Astrocyte (in vitro differentiated cells and primary cell): ENCODE measurements around the gene GNB2. TPM values are rescaled to one million over a fixed set of nuclear protein-coding genes. Genes with fewer than 3 reads are reported as not detected.
A peak's percentile ranks its signal among the peaks of the same experiment; 100 is the strongest.

Source experiments
- DNase-seq: peaks from one replicate; pipeline ENCODE4 v3.0.0-alpha.2; 2010; ENCODE audit warnings: low read depth
- FAIRE-seq: peaks from 2 replicates; lab custom pipeline; 2011; peaks lifted over from hg19 to GRCh38; lab: Jason Lieb, UNC
- H2AFZ ChIP-seq: 2 replicates; pipeline ENCODE4 v1.6.0; 2012; ENCODE audit warnings: low read depth, low read length, inconsistent platforms
- H3K27ac ChIP-seq: 2 replicates; pipeline ENCODE4 v1.5.1; 2011; ENCODE audit warnings: low read depth, low read length, inconsistent platforms
- H3K27me3 ChIP-seq: 2 replicates; pipeline ENCODE4 v1.6.0; 2011; ENCODE audit warnings: low read length, inconsistent platforms; ENCODE audit not compliant: insufficient read depth
- H3K36me3 ChIP-seq: 2 replicates; pipeline ENCODE4 v1.5.1; 2011; ENCODE audit warnings: low read length, inconsistent platforms; ENCODE audit not compliant: insufficient read depth
- H3K4me1 ChIP-seq: 2 replicates; pipeline ENCODE4 v1.5.1; 2011; ENCODE audit warnings: low read length, inconsistent platforms; ENCODE audit not compliant: insufficient read depth
- H3K4me2 ChIP-seq: 2 replicates; pipeline ENCODE4 v1.6.0; 2012; ENCODE audit warnings: low read length, inconsistent platforms
- H3K4me3 ChIP-seq: 2 replicates; pipeline ENCODE4 v1.5.1; 2011; ENCODE audit warnings: low read depth, mild to moderate bottlenecking, low read length, inconsistent platforms; ENCODE audit not compliant: insufficient read depth
- H3K79me2 ChIP-seq: 2 replicates; pipeline ENCODE4 v1.6.0; 2012; ENCODE audit warnings: mild to moderate bottlenecking, low read length, inconsistent platforms; ENCODE audit not compliant: insufficient read depth
- H3K9ac ChIP-seq: 2 replicates; pipeline ENCODE4 v1.6.0; 2012; ENCODE audit warnings: mild to moderate bottlenecking, low read length, inconsistent platforms
- H3K9me3 ChIP-seq: 2 replicates; pipeline ENCODE4 v1.5.1; 2012; ENCODE audit warnings: low read depth, mild to moderate bottlenecking, low read length, inconsistent platforms; ENCODE audit not compliant: insufficient read depth
- H4K20me1 ChIP-seq: 2 replicates; pipeline ENCODE4 v1.6.0; 2012; ENCODE audit warnings: low read length, inconsistent platforms; ENCODE audit not compliant: insufficient read depth
- H3K27ac Mint-ChIP-seq: one replicate; pipeline ENCODE4 v1.8.0; 2021; ENCODE audit warnings: mild to moderate bottlenecking, mixed read lengths; ENCODE audit not compliant: unreplicated experiment
- H3K27me3 Mint-ChIP-seq: one replicate; pipeline ENCODE4 v1.8.0; 2021; ENCODE audit warnings: low read depth, mixed read lengths; ENCODE audit not compliant: unreplicated experiment
- H3K36me3 Mint-ChIP-seq: one replicate; pipeline ENCODE4 v1.8.0; 2021; ENCODE audit warnings: low read depth, mixed read lengths; ENCODE audit not compliant: unreplicated experiment
- H3K4me1 Mint-ChIP-seq: one replicate; pipeline ENCODE4 v1.8.0; 2021; ENCODE audit warnings: low read depth, mixed read lengths; ENCODE audit not compliant: unreplicated experiment
- H3K4me3 Mint-ChIP-seq: one replicate; pipeline ENCODE4 v1.8.0; 2021; ENCODE audit warnings: mild to moderate bottlenecking, moderate library complexity, mixed read lengths; ENCODE audit not compliant: unreplicated experiment
- H3K9me3 Mint-ChIP-seq: one replicate; pipeline ENCODE4 v1.8.0; 2021; ENCODE audit warnings: mild to moderate bottlenecking, mixed read lengths; ENCODE audit not compliant: unreplicated experiment
- EZH2 ChIP-seq: IDR thresholded peaks from 2 replicates; pipeline ENCODE4 v1.6.1; 2012; ENCODE audit warnings: mild to moderate bottlenecking, low read length, inconsistent platforms; ENCODE audit not compliant: insufficient read depth
- total RNA-seq: library from RNA; stranded (reverse); gene quantifications from 2 replicates; pipeline ENCODE4 v1.2.1, GENCODE V29; 2021
- TF ChIP-seq, protein P1 (sequence below): IDR thresholded peaks from 2 replicates; pipeline ENCODE4 v1.5.1; 2011; ENCODE audit warnings: low read depth, mild to moderate bottlenecking, inconsistent platforms, low read length, moderate library complexity; ENCODE audit not compliant: insufficient read depth

The GNB2 gene
- total RNA-seq, 1 donor from 2014 or later = 274 TPM

DNA sequence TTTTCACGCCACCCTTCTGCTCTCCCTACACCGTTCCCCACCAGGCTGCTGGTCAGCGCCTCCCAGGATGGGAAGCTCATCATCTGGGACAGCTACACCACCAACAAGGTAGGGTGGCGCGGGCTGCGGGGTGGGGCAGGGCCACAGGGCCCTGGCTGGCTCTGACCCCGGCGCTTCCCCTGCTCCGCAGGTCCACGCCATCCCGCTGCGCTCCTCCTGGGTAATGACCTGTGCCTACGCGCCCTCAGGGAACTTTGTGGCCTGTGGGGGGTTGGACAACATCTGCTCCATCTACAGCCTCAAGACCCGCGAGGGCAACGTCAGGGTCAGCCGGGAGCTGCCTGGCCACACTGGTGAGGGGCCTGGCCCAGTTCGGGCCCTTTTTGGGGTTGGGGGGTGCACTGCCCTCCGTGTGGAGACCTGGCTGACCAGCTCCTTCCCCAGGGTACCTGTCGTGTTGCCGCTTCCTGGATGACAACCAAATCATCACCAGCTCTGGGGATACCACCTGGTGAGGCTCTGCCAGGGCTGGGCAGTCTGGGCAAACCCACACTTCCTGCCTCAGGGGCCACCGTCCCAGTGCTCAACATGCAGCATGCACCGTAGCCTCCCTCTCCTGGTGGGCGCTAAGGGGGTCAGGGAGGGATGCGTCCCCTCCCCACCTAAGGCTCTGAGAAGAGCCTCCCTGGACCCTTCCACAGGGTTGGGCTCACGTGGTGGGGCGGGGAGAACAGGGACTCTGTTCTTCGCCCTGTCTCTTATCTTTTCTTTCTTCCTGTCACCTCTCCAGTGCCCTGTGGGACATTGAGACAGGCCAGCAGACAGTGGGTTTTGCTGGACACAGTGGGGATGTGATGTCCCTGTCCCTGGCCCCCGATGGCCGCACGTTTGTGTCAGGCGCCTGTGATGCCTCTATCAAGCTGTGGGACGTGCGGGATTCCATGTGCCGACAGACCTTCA is 4.0 kb downstream of the GNB2 start:
- H3K4me3 ChIP-seq = no peak overlapping the region
- peaks cover 47% of the 10 kb centered on the region for H3K79me2 ChIP-seq
- no peaks in the 10 kb centered on the region for H3K9me3 ChIP-seq
- H3K27ac ChIP-seq = no peak overlapping the region
- DNase-seq (no peak), FAIRE-seq (no peak)
- H3K36me3 ChIP-seq = peaks cover 2% of the 10 kb centered on the region
- Mint-ChIP-seq H3K27me3 (peaks cover under 1% of the 10 kb centered on the region), H3K27ac (no peak overlapping the region), H3K9me3 (no peaks in the 10 kb centered on the region), H3K4me3 (peak overlapping the region; percentile 84), H3K36me3 (peaks cover 7% of the 10 kb centered on the region), H3K4me1 (peaks cover 4% of the 10 kb centered on the region)
- H4K20me1 ChIP-seq = peaks cover 61% of the 10 kb centered on the region
- H3K4me2 ChIP-seq = no peak overlapping the region
- no peak overlapping the region for H3K9ac ChIP-seq
- no peak overlapping the region for H2AFZ ChIP-seq
- no peaks in the 10 kb centered on the region for H3K27me3 ChIP-seq
- no peak for TF ChIP-seq EZH2
- TF ChIP-seq, protein P1, sequence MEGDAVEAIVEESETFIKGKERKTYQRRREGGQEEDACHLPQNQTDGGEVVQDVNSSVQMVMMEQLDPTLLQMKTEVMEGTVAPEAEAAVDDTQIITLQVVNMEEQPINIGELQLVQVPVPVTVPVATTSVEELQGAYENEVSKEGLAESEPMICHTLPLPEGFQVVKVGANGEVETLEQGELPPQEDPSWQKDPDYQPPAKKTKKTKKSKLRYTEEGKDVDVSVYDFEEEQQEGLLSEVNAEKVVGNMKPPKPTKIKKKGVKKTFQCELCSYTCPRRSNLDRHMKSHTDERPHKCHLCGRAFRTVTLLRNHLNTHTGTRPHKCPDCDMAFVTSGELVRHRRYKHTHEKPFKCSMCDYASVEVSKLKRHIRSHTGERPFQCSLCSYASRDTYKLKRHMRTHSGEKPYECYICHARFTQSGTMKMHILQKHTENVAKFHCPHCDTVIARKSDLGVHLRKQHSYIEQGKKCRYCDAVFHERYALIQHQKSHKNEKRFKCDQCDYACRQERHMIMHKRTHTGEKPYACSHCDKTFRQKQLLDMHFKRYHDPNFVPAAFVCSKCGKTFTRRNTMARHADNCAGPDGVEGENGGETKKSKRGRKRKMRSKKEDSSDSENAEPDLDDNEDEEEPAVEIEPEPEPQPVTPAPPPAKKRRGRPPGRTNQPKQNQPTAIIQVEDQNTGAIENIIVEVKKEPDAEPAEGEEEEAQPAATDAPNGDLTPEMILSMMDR = no peak
- H3K4me1 ChIP-seq = peaks cover 14% of the 10 kb centered on the region

- Histone ChIP-seq H3K4me2 (no peak overlapping the region), H3K27me3 (no peaks in the 10 kb centered on the region), H3K36me3 (peaks cover 2% of the 10 kb centered on the region), H3K4me1 (peaks cover 12% of the 10 kb centered on the region), H3K9ac (no peak overlapping the region), H4K20me1 (peaks cover 64% of the 10 kb centered on the region), H3K9me3 (no peaks in the 10 kb centered on the region), H3K4me3 (no peak overlapping the region), H3K79me2 (peaks cover 47% of the 10 kb centered on the region), H3K27ac (no peak overlapping the region), H2AFZ (no peak overlapping the region)
- DNase-seq = no peak
- peaks cover 4% of the 10 kb centered on the region for H3K4me1 Mint-ChIP-seq
- H3K9me3 Mint-ChIP-seq = no peaks in the 10 kb centered on the region
- peak overlapping the region; percentile 17 for H3K4me3 Mint-ChIP-seq
- no peak for FAIRE-seq
- TF ChIP-seq EZH2 = no peak
- TF ChIP-seq, protein P1 = no peak
- peaks cover 9% of the 10 kb centered on the region for H3K36me3 Mint-ChIP-seq
- H3K27me3 Mint-ChIP-seq = no peaks in the 10 kb centered on the region
- no peak overlapping the region for H3K27ac Mint-ChIP-seq
Observed at GRCh38 chr7:100678291-100678984, 4.9 kb downstream of the GNB2 start.
